Measurements from ENCODE around the gene SPOP. TPM values are rescaled to one million over a fixed set of nuclear protein-coding genes. Genes with fewer than 3 reads are reported as not detected.
A peak's percentile ranks its signal among the peaks of the same experiment; 100 is the strongest.
"Not testable (repeated sequence)": the region's sequence is repeated elsewhere in the genome, so short reads cannot be mapped to it uniquely, and the experiment has no call there.

The SPOP gene
- 64.3 TPM for total RNA-seq
- 54.7 TPM for polyA plus RNA-seq
- long read RNA-seq, donor 1, partial matches to known transcripts: 0 of 5 reads
- long read RNA-seq, donor 1, other reads (novel, unspliced or antisense): 0 of 5 reads
- long read RNA-seq, donor 2: 0 reads
- long read RNA-seq, donor 3, transcript SPOP-222 (2 exons, 421 nt): minor isoform, 10 of 62 reads
- long read RNA-seq, donor 3, transcript SPOP-221 (1 exons, 2,135 nt): major isoform, 26 of 62 reads
- long read RNA-seq, donor 3, transcript SPOP-206 (10 exons, 1,865 nt): minor isoform, 20 of 62 reads
- long read RNA-seq, donor 3, transcript SPOP-201 (11 exons, 2,965 nt): minor isoform, 5 of 62 reads
- long read RNA-seq, donor 3, partial matches to known transcripts: 0 of 62 reads
- long read RNA-seq, donor 3, other reads (novel, unspliced or antisense): 0 of 62 reads
- long read RNA-seq, donor 4, transcript SPOP-206 (10 exons, 1,865 nt): minor isoform, 5 of 37 reads
- long read RNA-seq, donor 4, transcript SPOP-221 (1 exons, 2,135 nt): major isoform, 26 of 37 reads
- long read RNA-seq, donor 4, partial matches to known transcripts: 0 of 37 reads
- long read RNA-seq, donor 4, other reads (novel, unspliced or antisense): 0 of 37 reads
- long read RNA-seq, donor 5, transcript SPOP-206 (10 exons, 1,865 nt): minor isoform, 24 of 124 reads
- long read RNA-seq, donor 5, transcript SPOP-222 (2 exons, 421 nt): minor isoform, 16 of 124 reads
- long read RNA-seq, donor 5, transcript SPOP-221 (1 exons, 2,135 nt): major isoform, 66 of 124 reads
- long read RNA-seq, donor 5, partial matches to known transcripts: 16 of 124 reads
- long read RNA-seq, donor 5, other reads (novel, unspliced or antisense): 0 of 124 reads
- long read RNA-seq, donor 6, transcript SPOP-206 (10 exons, 1,865 nt): major isoform, 23 of 72 reads
- long read RNA-seq, donor 6, transcript SPOP-222 (2 exons, 421 nt): minor isoform, 14 of 72 reads
- long read RNA-seq, donor 6, transcript SPOP-221 (1 exons, 2,135 nt): minor isoform, 15 of 72 reads
- long read RNA-seq, donor 6, partial matches to known transcripts: 17 of 72 reads
- long read RNA-seq, donor 6, other reads (novel, unspliced or antisense): 0 of 72 reads
- long read RNA-seq, donor 7, transcript SPOP-206 (10 exons, 1,865 nt): minor isoform, 26 of 93 reads
- long read RNA-seq, donor 7, transcript SPOP-222 (2 exons, 421 nt): minor isoform, 5 of 93 reads
- long read RNA-seq, donor 7, transcript SPOP-221 (1 exons, 2,135 nt): major isoform, 34 of 93 reads
- long read RNA-seq, donor 7, partial matches to known transcripts: 23 of 93 reads
- long read RNA-seq, donor 7, other reads (novel, unspliced or antisense): 0 of 93 reads
- long read RNA-seq, donor 8, transcript SPOP-206 (10 exons, 1,865 nt): minor isoform, 6 of 23 reads
- long read RNA-seq, donor 8, transcript SPOP-221 (1 exons, 2,135 nt): major isoform, 13 of 23 reads
- long read RNA-seq, donor 8, partial matches to known transcripts: 0 of 23 reads
- long read RNA-seq, donor 8, other reads (novel, unspliced or antisense): 0 of 23 reads
- long read RNA-seq, donor 9, transcript SPOP-221 (1 exons, 2,135 nt): major isoform, 13 of 32 reads
- long read RNA-seq, donor 9, transcript SPOP-206 (10 exons, 1,865 nt): minor isoform, 11 of 32 reads
- long read RNA-seq, donor 9, partial matches to known transcripts: 0 of 32 reads
- long read RNA-seq, donor 9, other reads (novel, unspliced or antisense): 0 of 32 reads
- long read RNA-seq, donor 10, transcript SPOP-221 (1 exons, 2,135 nt): major isoform, 32 of 45 reads
- long read RNA-seq, donor 10, transcript SPOP-206 (10 exons, 1,865 nt): minor isoform, 5 of 45 reads
- long read RNA-seq, donor 10, transcript SPOP-222 (2 exons, 421 nt): minor isoform, 6 of 45 reads
- long read RNA-seq, donor 10, partial matches to known transcripts: 0 of 45 reads
- long read RNA-seq, donor 10, other reads (novel, unspliced or antisense): 0 of 45 reads

GRCh38 chr17:49677933-49678847, at the start of gene SPOP:
TSS of gene SPOP (minus strand) at chr17:49678097. CDS start at chr17:49622810, 55,287 bp downstream.
- peaks cover 2 to 15% of the 10 kb centered on the region in 2 donors for H3K36me3 ChIP-seq (ENCODE audit: control insufficient read depth in 2 of 2, insufficient read depth in 2 of 2, low read length in 1 of 2)
- no peaks in the 10 kb centered on the region for H3K27me3 ChIP-seq (ENCODE audit: control insufficient read depth in 2 of 2, insufficient read depth in 1 of 2, low read length in 1 of 2)
- peak; percentile 95 to 99 (median 99) for DNase-seq (ENCODE audit: low read depth in 6 of 9, low spot score in 9 of 9)
- peak within 1 kb of the TSS; percentile 62 to 93 for H3K4me3 ChIP-seq (ENCODE audit: low read length in 2 of 2)
- peaks cover 0 to 4% of the 10 kb centered on the region in 2 donors for H3K9me3 ChIP-seq (ENCODE audit: control insufficient read depth in 2 of 2, insufficient read depth in 1 of 2, low read length in 1 of 2)
- peak within 1 kb of the TSS; percentile 97 to 99 for H3K27ac ChIP-seq (ENCODE audit: low read depth in 1 of 2, low read length in 1 of 2)
- H3K4me1 ChIP-seq (ENCODE audit: control insufficient read depth in 2 of 2, insufficient read depth in 2 of 2, low read length in 2 of 2): peaks cover 5 to 19% of the 10 kb centered on the region in 2 donors
- 17% methylated on average over 53 of the region's 53 CpGs for WGBS

- 98% methylated on average over 4 of the region's 4 CpGs for WGBS
- Histone ChIP-seq H3K4me1 (ENCODE audit: control insufficient read depth in 2 of 2, insufficient read depth in 2 of 2, low read length in 2 of 2) (peaks cover 25 to 45% of the 10 kb centered on the region in 2 donors), H3K9me3 (ENCODE audit: control insufficient read depth in 2 of 2, insufficient read depth in 1 of 2, low read length in 1 of 2) (peaks cover 0 to 3% of the 10 kb centered on the region in 2 donors), H3K36me3 (ENCODE audit: control insufficient read depth in 2 of 2, insufficient read depth in 2 of 2, low read length in 1 of 2) (peaks cover 18 to 33% of the 10 kb centered on the region in 2 donors), H3K4me3 (ENCODE audit: low read length in 2 of 2) (no peak overlapping the region), H3K27ac (ENCODE audit: low read depth in 1 of 2, low read length in 1 of 2) (no peak overlapping the region), H3K27me3 (ENCODE audit: control insufficient read depth in 2 of 2, insufficient read depth in 1 of 2, low read length in 1 of 2) (no peaks in the 10 kb centered on the region)
- DNase-seq (ENCODE audit: low read depth in 6 of 9, low spot score in 9 of 9): no peak
Observed at GRCh38 chr17:49727380-49727779, 49.5 kb upstream of the SPOP start.

- Histone ChIP-seq H3K9me3 (ENCODE audit: control insufficient read depth in 2 of 2, insufficient read depth in 1 of 2, low read length in 1 of 2) (peaks cover 0 to 3% of the 10 kb centered on the region in 2 donors), H3K4me1 (ENCODE audit: control insufficient read depth in 2 of 2, insufficient read depth in 2 of 2, low read length in 2 of 2) (peaks cover 25 to 46% of the 10 kb centered on the region in 2 donors), H3K27ac (ENCODE audit: low read depth in 1 of 2, low read length in 1 of 2) (no peak overlapping the region), H3K27me3 (ENCODE audit: control insufficient read depth in 2 of 2, insufficient read depth in 1 of 2, low read length in 1 of 2) (no peaks in the 10 kb centered on the region), H3K4me3 (ENCODE audit: low read length in 2 of 2) (no peak overlapping the region), H3K36me3 (ENCODE audit: control insufficient read depth in 2 of 2, insufficient read depth in 2 of 2, low read length in 1 of 2) (peaks cover 28 to 51% of the 10 kb centered on the region in 2 donors)
- 97% methylated on average over 7 of the region's 7 CpGs for WGBS
- no peak for DNase-seq (ENCODE audit: low read depth in 6 of 9, low spot score in 9 of 9)
Observed at GRCh38 chr17:49725452-49726130, 47.7 kb upstream of the SPOP start.

- not testable (repeated sequence) for H3K9me3 ChIP-seq (ENCODE audit: control insufficient read depth in 2 of 2, insufficient read depth in 1 of 2, low read length in 1 of 2); DNase-seq (ENCODE audit: low read depth in 6 of 9, low spot score in 9 of 9); H3K4me3 ChIP-seq (ENCODE audit: low read length in 2 of 2); H3K27me3 ChIP-seq (ENCODE audit: control insufficient read depth in 2 of 2, insufficient read depth in 1 of 2, low read length in 1 of 2); H3K27ac ChIP-seq (ENCODE audit: low read depth in 1 of 2, low read length in 1 of 2)
- Histone ChIP-seq H3K36me3 (ENCODE audit: control insufficient read depth in 2 of 2, insufficient read depth in 2 of 2, low read length in 1 of 2) (peaks cover 33 to 57% of the 10 kb centered on the region in 2 donors), H3K4me1 (ENCODE audit: control insufficient read depth in 2 of 2, insufficient read depth in 2 of 2, low read length in 2 of 2) (peaks cover 18 to 36% of the 10 kb centered on the region in 2 donors)
- WGBS: 97% methylated on average over 6 of the region's 6 CpGs
Observed at GRCh38 chr17:49724552-49724951, 46.7 kb upstream of the SPOP start.

GRCh38 chr17:49723423-49723822, 45.5 kb upstream of the SPOP start:
- Histone ChIP-seq H3K27me3 (ENCODE audit: control insufficient read depth in 2 of 2, insufficient read depth in 1 of 2, low read length in 1 of 2) (no peaks in the 10 kb centered on the region), H3K4me3 (ENCODE audit: low read length in 2 of 2) (no peak overlapping the region), H3K36me3 (ENCODE audit: control insufficient read depth in 2 of 2, insufficient read depth in 2 of 2, low read length in 1 of 2) (peaks cover 37 to 69% of the 10 kb centered on the region in 2 donors), H3K4me1 (ENCODE audit: control insufficient read depth in 2 of 2, insufficient read depth in 2 of 2, low read length in 2 of 2) (peaks cover 14 to 26% of the 10 kb centered on the region in 2 donors), H3K27ac (ENCODE audit: low read depth in 1 of 2, low read length in 1 of 2) (peak overlapping the region in 1 of 2 donors; percentile 55), H3K9me3 (ENCODE audit: control insufficient read depth in 2 of 2, insufficient read depth in 1 of 2, low read length in 1 of 2) (peaks cover 0 to 3% of the 10 kb centered on the region in 2 donors)
- 24% methylated on average over 8 of the region's 8 CpGs for WGBS
- DNase-seq (ENCODE audit: low read depth in 6 of 9, low spot score in 9 of 9): peak in 1 of 9 donors; percentile 71

- Histone ChIP-seq H3K36me3 (ENCODE audit: control insufficient read depth in 2 of 2, insufficient read depth in 2 of 2, low read length in 1 of 2) (peaks cover 50 to 76% of the 10 kb centered on the region in 2 donors), H3K27me3 (ENCODE audit: control insufficient read depth in 2 of 2, insufficient read depth in 1 of 2, low read length in 1 of 2) (no peaks in the 10 kb centered on the region), H3K4me1 (ENCODE audit: control insufficient read depth in 2 of 2, insufficient read depth in 2 of 2, low read length in 2 of 2) (peaks cover 14 to 24% of the 10 kb centered on the region in 2 donors), H3K27ac (ENCODE audit: low read depth in 1 of 2, low read length in 1 of 2) (no peak overlapping the region), H3K9me3 (ENCODE audit: control insufficient read depth in 2 of 2, insufficient read depth in 1 of 2, low read length in 1 of 2) (peaks cover 0 to 3% of the 10 kb centered on the region in 2 donors), H3K4me3 (ENCODE audit: low read length in 2 of 2) (no peak overlapping the region)
- 97% methylated on average over 3 of the region's 3 CpGs for WGBS
- no peak for DNase-seq (ENCODE audit: low read depth in 6 of 9, low spot score in 9 of 9)
Observed at GRCh38 chr17:49722066-49722465, 44.2 kb upstream of the SPOP start.

- no peak overlapping the region for H3K4me3 ChIP-seq (ENCODE audit: low read length in 2 of 2)
- no peak overlapping the region for H3K27ac ChIP-seq (ENCODE audit: low read depth in 1 of 2, low read length in 1 of 2)
- peaks cover 0 to 4% of the 10 kb centered on the region in 2 donors for H3K4me1 ChIP-seq (ENCODE audit: control insufficient read depth in 2 of 2, insufficient read depth in 2 of 2, low read length in 2 of 2)
- H3K27me3 ChIP-seq (ENCODE audit: control insufficient read depth in 2 of 2, insufficient read depth in 1 of 2, low read length in 1 of 2): no peaks in the 10 kb centered on the region
- peaks cover 74 to 96% of the 10 kb centered on the region in 2 donors for H3K36me3 ChIP-seq (ENCODE audit: control insufficient read depth in 2 of 2, insufficient read depth in 2 of 2, low read length in 1 of 2)
- no peak for DNase-seq (ENCODE audit: low read depth in 6 of 9, low spot score in 9 of 9)
- WGBS: 95% methylated on average over 10 of the region's 10 CpGs
- H3K9me3 ChIP-seq (ENCODE audit: control insufficient read depth in 2 of 2, insufficient read depth in 1 of 2, low read length in 1 of 2): no peaks in the 10 kb centered on the region
Observed at GRCh38 chr17:49717371-49717861, 39.5 kb upstream of the SPOP start.

Measured in thymus (tissue), 14 donors.